GM19193 (cell line): ENCODE results near the gene GMDS.

Experiments used
- POLR2A ChIP-seq: IDR thresholded peaks from 4 replicates; pipeline ENCODE4 v1.6.1; 2011; ENCODE audit not compliant: insufficient read depth, insufficient read length; ENCODE audit errors: extremely low read depth

The GMDS gene

DNA sequence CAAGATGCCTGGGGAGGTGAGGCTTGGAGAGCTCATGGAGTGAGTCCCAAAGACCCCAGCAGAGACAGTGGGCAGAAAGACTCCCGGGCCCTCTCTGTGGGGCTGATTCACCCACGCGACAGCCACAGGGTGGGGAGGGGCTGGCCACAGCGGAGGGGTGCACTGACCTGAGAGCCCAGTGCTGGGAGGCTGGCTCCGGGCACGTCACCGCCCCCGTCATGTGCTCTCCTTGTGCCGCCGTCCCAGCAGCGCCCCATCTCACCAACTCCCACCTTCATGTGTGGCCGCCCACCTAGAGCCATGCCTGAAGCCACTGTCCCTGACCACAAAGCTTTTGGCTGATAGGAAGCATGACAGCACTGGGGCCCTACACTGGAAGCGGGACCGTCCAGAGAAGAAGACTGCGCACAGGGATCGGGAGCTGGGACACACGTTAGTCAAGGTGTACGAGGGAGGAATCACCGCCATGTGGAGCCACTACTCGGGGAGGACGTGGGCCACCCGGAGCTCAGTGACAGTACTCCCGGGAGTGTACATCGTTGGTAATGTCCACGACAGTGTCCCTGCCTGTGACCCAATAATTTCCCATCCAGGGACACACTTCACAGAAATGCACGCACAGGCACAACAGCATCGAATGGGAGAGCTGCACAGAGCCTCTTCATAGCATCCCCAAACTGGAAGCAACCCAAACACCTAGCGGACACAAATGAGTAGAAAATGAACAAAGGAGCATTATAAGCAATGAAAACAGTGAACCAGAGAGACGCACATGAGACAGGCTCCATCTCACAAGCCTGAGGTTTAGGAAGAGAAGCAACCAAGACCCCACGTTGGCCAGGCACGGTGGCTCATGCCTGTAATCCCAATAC is 664.0 kb downstream of the GMDS start:
- TF ChIP-seq POLR2A, result no peak

DNA sequence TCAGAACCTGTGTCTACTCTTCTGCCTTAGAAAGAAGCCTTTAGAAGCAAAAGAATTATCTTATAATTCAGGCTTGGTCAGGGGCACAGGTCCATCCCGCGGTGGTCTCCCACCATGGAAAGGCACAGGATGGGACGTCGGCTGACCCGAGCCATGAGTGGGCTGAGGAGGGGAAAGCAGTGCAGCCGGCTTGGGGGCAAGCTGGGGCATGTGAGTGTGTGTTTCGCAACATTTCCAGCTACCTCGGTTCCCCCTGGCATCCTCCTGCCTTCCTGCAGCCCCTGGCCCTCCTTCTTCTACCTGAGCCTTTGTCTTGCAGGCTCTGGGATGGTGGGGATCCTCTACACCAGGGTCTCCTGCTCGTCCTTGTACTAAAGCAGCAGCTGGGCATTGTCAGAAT is 664.8 kb downstream of the GMDS start:
- no peak for TF ChIP-seq POLR2A

DNA sequence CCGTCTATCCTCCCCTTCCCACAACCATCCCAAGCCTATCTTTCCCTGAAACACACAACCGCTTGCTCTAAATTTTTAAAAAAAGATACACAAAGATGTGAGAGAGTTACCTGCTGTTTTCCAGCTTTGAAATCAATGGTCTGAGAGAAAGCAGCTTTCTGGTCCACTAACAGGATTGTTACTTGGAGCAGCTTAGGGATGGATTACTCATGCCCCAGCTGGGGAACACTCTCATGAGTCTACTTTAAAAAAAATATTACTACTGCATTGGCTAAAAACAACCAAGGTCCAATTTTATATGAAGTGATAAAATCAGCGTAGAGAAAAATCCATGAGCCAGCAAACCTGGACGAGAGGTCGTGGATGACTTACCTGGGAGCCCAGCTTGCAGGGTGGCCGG is 665.3 kb downstream of the GMDS start:
- TF ChIP-seq POLR2A, result no peak

DNA sequence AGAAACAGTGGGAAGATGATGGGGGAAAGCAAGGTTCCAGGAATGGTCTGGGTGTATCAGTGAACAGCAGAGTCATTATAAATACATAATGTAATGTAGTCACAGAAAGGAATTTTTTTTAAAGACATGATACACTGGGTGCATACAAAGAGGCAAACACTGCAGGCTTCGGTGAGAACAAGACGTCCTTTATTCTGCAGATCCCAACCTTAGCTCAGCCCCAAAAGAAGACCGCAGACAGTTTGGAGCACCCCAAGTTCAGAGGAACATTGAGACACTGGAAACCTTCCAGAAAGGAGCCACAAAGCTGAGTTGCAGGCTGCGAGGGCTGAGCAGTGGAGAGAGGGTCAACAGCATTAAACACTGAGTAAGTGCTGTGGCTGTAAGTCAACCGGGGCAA is 666.3 kb downstream of the GMDS start:
- TF ChIP-seq POLR2A, result no peak

DNA sequence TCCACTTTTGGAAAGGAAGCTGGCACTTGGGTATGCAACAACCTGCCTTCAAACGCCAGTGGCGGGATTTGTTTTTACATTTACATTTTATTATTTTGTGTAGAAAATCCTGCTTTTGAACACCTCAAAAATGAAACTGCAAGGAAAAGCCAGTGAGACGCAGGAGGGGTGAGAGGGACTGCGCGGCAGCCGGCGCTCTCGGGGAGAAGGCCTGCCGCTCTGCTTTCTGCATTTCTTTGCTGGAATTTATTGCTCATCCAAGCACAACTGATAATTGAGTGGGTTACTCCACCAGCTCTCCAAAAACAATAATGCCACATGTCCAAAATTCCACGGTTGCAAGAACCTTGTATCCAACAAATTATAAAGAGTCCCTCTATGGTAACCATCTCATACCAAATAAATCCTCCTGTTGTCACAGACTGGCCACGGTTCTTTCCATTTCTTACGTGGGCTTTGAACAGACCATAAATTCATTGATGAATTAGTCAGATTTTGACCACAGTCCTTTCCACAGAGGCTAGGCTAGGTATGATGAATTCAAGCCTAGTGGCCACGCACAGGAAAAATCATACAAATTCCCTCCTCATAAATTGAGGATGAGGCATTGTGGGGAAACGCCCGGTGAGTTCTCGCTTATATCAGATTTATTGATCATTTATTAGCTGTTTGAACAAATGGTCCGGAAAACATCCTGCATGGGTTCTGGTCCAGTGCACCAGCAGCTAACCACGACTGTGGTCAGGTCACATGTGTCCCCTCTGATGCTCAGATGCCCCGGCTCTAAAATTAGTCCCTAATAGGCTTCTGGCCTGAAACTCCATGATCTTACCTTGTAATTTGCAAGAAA is 667.3 kb downstream of the GMDS start:
- no peak for TF ChIP-seq POLR2A

DNA sequence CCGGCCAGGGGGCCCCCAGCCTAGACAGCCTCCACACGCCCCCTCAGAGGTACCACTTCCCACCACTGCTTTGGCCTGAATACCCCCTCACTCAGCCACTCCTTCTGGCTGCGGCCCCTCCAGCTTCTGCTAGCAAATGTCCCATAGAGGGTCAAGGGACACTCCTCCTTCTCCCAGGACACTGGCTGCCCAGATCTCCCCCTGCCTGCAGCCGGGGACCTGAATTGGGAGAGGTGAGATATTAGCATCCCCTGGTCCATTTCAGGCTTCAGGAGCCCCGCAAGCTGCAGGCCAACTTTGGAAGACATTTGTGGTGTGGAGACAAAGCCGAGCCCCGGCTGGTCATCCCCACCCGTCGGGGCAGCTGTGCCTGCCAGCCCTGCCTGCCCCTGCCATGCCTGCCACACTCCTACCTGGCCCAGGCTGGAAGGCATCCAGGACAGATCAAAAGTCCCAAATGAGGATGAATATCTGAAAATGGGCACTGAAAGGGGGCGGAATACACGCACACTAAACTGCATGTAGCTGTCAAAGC is 668.2 kb downstream of the GMDS start:
- no peak for TF ChIP-seq POLR2A

DNA sequence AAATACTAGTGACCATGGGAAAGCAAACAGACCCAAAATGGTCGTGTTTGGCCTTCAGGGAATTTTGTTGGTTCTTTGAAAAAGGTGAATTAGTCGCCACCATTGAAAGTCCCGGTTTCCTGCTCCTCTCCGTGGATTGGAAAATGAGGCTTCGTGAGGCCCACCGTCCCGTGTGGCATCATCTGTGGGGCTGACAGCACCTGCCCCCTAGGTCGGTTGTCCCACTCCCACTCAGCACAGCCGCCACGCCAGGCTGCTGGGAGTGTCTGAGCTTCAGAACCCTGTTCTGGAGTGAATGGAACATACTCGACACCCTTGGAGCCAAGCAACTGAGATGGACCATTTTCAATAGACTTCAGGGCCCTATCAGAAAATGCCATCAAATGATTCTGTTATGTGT is 668.7 kb downstream of the GMDS start:
- no peak for TF ChIP-seq POLR2A

DNA sequence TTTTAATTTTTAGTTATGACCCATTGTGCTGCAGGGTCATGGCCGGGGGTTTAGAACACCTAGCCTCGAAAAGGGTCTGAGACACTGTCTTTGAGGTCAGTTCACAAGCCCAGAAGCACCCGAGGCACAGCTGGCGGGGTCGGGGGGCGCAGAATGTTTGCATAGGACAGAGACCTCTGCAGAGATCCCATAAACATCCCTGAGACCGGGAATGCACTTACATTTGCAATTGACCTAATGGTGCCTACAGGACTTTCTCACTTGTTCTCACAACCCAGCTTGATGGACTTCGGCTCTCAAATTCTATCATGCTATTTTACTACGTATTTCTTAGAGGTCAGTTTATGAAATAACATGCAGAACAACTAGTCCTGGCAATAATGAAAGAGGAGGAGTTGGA is 669.2 kb downstream of the GMDS start:
- no peak for TF ChIP-seq POLR2A

DNA sequence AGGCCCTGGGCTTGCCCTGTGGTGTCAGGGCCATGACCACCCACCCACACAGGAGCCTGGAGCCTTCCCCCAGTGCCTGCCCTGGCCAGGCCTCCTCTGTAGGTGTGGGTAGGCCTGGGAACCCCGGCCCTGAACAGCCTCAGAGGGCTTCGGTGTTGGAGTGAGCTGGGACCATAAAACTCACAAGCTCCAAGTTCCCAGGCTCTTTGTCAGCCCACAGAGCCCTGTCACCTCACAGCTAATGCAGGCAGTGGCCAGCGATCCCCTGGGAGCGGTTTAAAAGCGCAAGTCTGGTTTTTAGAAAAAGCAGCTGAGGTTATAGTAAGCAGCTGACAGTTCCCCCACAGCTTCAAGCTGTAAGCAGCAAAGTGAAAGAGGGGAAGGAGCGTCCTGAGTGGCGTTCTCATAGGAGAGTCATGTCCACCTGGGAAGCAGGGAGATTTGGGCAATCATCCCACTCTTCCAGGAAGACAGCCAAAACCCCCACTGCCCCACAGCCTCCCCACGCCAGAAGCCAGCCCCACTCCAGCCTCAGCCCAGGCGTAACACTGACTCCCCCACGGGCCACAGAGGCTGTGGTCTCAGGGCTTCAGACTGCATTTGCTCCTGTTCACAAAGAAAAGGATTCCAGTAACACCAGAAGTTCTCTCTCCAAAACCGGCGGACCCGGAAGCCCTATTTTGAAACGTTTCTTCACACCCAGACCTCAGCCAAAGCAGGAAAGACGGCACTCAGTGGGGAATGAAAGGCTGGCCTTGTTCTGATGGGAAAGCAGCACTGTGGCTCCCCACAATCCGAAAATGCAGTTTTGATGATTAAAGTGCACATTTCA is 670.0 kb downstream of the GMDS start:
- no peak for TF ChIP-seq POLR2A

DNA sequence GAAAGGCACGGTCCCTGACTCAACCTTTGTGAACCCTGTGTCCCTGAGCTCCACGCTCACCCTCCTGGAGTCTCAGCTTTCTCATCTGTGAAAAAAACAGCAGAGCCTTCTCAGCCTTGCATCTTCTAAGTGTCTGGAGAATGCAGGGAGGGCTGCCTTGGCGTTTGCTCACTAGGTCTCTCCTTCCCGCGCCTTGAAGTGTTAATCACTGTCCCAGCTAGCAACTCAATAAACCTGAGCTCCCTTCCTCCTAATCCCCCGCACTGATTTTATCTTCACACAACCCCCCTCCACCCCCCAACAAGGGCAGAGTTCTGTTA is 670.6 kb downstream of the GMDS start:
- no peak for TF ChIP-seq POLR2A

DNA sequence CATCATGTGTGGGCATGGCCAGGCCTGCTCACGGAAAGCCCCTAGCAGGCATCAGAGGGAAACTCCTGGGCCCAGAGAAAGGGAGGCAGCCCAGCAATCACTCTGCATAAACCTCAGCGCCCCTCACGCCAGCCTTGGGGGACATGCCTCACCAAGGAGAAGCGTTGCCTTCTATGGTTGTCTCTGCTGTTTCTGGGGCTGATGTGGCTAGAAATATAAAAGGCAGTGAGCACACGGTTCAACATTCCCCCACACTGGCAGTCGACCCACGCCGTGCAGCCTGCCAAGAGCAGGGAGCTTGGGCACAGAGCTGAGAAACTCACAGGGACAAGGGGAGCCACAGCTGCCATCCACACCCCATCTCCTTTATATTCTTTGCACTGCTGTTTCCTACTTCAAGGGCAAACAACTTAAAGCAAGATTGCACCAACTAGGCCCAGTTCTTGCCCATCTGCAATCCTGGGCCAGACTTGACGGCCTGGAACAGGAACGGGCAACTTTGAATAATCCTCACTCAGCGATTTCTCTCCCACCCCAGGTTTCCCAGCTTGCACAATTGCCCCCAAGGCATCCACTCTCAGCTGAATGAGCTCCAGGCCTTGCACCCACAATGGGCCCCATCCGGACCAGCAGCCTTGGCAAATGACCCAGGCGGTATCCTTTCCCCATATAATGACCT is 671.2 kb downstream of the GMDS start:
- TF ChIP-seq POLR2A, result no peak
